Stomach (tissue), 19 donors: ENCODE results near the gene CCT6A. TPM values are rescaled to one million over a fixed set of nuclear protein-coding genes. Genes with fewer than 3 reads are reported as not detected.

Experiments
- DNase-seq, 2 donors: peaks; one replicate each; pipeline versions ENCODE4 v3.0.0 to v3.0.0-alpha.2; 2013 to 2019
- H3K27ac ChIP-seq, 5 donors: fragments of 200-600 bp in 4 of 5; sonication (generic) in 4 of 5; one replicate each; pipeline ENCODE4 v1.5.1; 2013 to 2019; ENCODE audit warnings: mild to moderate bottlenecking in 1 of 5, moderate library complexity in 1 of 5
- H3K27me3 ChIP-seq, 3 donors: fragments of 200-600 bp; sonication (generic); one replicate each; pipeline ENCODE4 v1.5.1; 2017 to 2019; ENCODE audit warnings: mixed run types in 1 of 3
- H3K36me3 ChIP-seq, 4 donors: fragments of 200-600 bp; sonication (generic); 1 replicate in 3 of 4; 2 replicates in 1 of 4; pipeline ENCODE4 v1.5.1; 2016 to 2019
- H3K4me1 ChIP-seq, 4 donors: fragments of 200-600 bp; sonication (generic); one replicate each; pipeline ENCODE4 v1.5.1; 2016 to 2019
- H3K4me3 ChIP-seq, 4 donors: fragments of 200-600 bp; sonication (generic) in 3 of 4; one replicate each; pipeline ENCODE4 v1.5.1; 2016 to 2019; ENCODE audit warnings: mild to moderate bottlenecking in 1 of 4
- H3K9me3 ChIP-seq, 4 donors: fragments of 200-600 bp; sonication (generic); one replicate each; pipeline ENCODE4 v1.5.1; 2016 to 2019
- EP300 ChIP-seq: sonication (generic); formaldehyde crosslinking; IDR thresholded peaks from one replicate; pipeline ENCODE4 v1.6.1; 2017; ENCODE audit warnings: antibody characterized with exemption
- POLR2A ChIP-seq, 4 donors: fragments of 450-650 bp; IDR thresholded peaks; one replicate each; pipeline ENCODE4 v1.6.1; 2016; ENCODE audit warnings: antibody characterized with exemption in 4 of 4, control low read depth in 2 of 4, mild to moderate bottlenecking in 1 of 4, moderate library complexity in 1 of 4
- POLR2AphosphoS5 ChIP-seq, 3 donors: sonication (generic); formaldehyde crosslinking; IDR thresholded peaks; one replicate each; pipeline ENCODE4 v1.6.1; 2016; ENCODE audit warnings: antibody characterized with exemption in 3 of 3
- WGBS, 5 donors: extraction: QIAGEN DNeasy Blood & Tissue Kit in 3 of 5; methylation state at CpG; one replicate each; pipeline versions ENCODE4 v1.1.5 to v1.1.7; 2013 to 2018; 5-methylcytosine and 5-hydroxymethylcytosine counted together
- intact Hi-C: fragments of 100-400 bp; cut with DNase I; formaldehyde crosslinking; loops from one replicate; pipeline ENCODE4 v1.15.1; 2023; ENCODE audit warnings: low total_unique reads
- long read RNA-seq, 10 donors: transcript quantifications; one replicate each; lab custom pipeline, GENCODE V29; 2026
- polyA plus RNA-seq, 3 donors: library from polyadenylated mRNA; stranded (reverse); fragments of 200-250 nt; gene quantifications; one replicate each; pipeline ENCODE4 v1.2.3, GENCODE V29; 2013
- total RNA-seq, 5 donors: library from RNA; depleted of rRNA; stranded (reverse); fragments of >200 nt; gene quantifications; one replicate each; pipeline versions ENCODE4 v1.1.0 to v1.2.3, GENCODE V29; 2014 to 2016
- TF ChIP-seq, protein P1 (sequence below), 7 experiments: fragments of 450-650 bp in 4 of 7; fragments of 200-600 bp in 3 of 7; sonication (generic) in 3 of 7; IDR thresholded peaks; one replicate each; pipeline ENCODE4 v1.5.1; 2016 to 2019; ENCODE audit warnings: antibody characterized with exemption in 7 of 7, control low read depth in 2 of 7, mild to moderate bottlenecking in 1 of 7
- donor health status: healthy with polysubstance abuse.
- donor health status: Bipolar disorder and iron deficiency.
- donor health status: healthy.

CCT6A gene, protein sequence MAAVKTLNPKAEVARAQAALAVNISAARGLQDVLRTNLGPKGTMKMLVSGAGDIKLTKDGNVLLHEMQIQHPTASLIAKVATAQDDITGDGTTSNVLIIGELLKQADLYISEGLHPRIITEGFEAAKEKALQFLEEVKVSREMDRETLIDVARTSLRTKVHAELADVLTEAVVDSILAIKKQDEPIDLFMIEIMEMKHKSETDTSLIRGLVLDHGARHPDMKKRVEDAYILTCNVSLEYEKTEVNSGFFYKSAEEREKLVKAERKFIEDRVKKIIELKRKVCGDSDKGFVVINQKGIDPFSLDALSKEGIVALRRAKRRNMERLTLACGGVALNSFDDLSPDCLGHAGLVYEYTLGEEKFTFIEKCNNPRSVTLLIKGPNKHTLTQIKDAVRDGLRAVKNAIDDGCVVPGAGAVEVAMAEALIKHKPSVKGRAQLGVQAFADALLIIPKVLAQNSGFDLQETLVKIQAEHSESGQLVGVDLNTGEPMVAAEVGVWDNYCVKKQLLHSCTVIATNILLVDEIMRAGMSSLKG
- total RNA-seq (100 to 1,000 TPM in 3 of 5 donors, 10 to 100 TPM in 2; 36.8 to 200 (median 150) TPM), polyA plus RNA-seq (100 to 1,000 TPM in 1 of 3 donors, 10 to 100 TPM in 2; 77.9 to 126 (median 78.4) TPM)
- long read RNA-seq, donor 1, transcript CCT6A-201 (14 exons, 2,719 nt) = major isoform, 8 of 13 reads
- long read RNA-seq, donor 1, partial matches to known transcripts = 0 of 13 reads
- long read RNA-seq, donor 1, other reads (novel, unspliced or antisense) = 0 of 13 reads
- long read RNA-seq, donor 2, transcript CCT6A-201 (14 exons, 2,719 nt) = major isoform, 28 of 39 reads
- long read RNA-seq, donor 2, partial matches to known transcripts = 7 of 39 reads
- long read RNA-seq, donor 2, other reads (novel, unspliced or antisense) = 0 of 39 reads
- long read RNA-seq, donor 3, transcript CCT6A-204 (2 exons, 745 nt) = minor isoform, 7 of 54 reads
- long read RNA-seq, donor 3, transcript CCT6A-201 (14 exons, 2,719 nt) = major isoform, 12 of 54 reads
- long read RNA-seq, donor 3, partial matches to known transcripts = 33 of 54 reads
- long read RNA-seq, donor 3, other reads (novel, unspliced or antisense) = 0 of 54 reads
- long read RNA-seq, donor 4 = 0 reads
- long read RNA-seq, donor 5, transcript CCT6A-201 (14 exons, 2,719 nt) = major isoform, 15 of 59 reads
- long read RNA-seq, donor 5, partial matches to known transcripts = 38 of 59 reads
- long read RNA-seq, donor 5, other reads (novel, unspliced or antisense) = 0 of 59 reads
- long read RNA-seq, donor 6, transcript CCT6A-201 (14 exons, 2,719 nt) = major isoform, 35 of 115 reads
- long read RNA-seq, donor 6, transcript CCT6A-204 (2 exons, 745 nt) = minor isoform, 18 of 115 reads
- long read RNA-seq, donor 6, transcript CCT6A-209 (3 exons, 411 nt) = minor isoform, 5 of 115 reads
- long read RNA-seq, donor 6, partial matches to known transcripts = 57 of 115 reads
- long read RNA-seq, donor 6, other reads (novel, unspliced or antisense) = 0 of 115 reads
- long read RNA-seq, donor 7, transcript CCT6A-201 (14 exons, 2,719 nt) = major isoform, 21 of 100 reads
- long read RNA-seq, donor 7, partial matches to known transcripts = 76 of 100 reads
- long read RNA-seq, donor 7, other reads (novel, unspliced or antisense) = 0 of 100 reads
- long read RNA-seq, donor 8, transcript CCT6A-201 (14 exons, 2,719 nt) = major isoform, 29 of 67 reads
- long read RNA-seq, donor 8, partial matches to known transcripts = 31 of 67 reads
- long read RNA-seq, donor 8, other reads (novel, unspliced or antisense) = 0 of 67 reads
- long read RNA-seq, donor 9, transcript CCT6A-204 (2 exons, 745 nt) = minor isoform, 6 of 78 reads
- long read RNA-seq, donor 9, transcript CCT6A-201 (14 exons, 2,719 nt) = major isoform, 15 of 78 reads
- long read RNA-seq, donor 9, partial matches to known transcripts = 53 of 78 reads
- long read RNA-seq, donor 9, other reads (novel, unspliced or antisense) = 0 of 78 reads
- long read RNA-seq, donor 10, transcript CCT6A-201 (14 exons, 2,719 nt) = major isoform, 16 of 32 reads
- long read RNA-seq, donor 10, partial matches to known transcripts = 13 of 32 reads
- long read RNA-seq, donor 10, other reads (novel, unspliced or antisense) = 0 of 32 reads

DNA sequence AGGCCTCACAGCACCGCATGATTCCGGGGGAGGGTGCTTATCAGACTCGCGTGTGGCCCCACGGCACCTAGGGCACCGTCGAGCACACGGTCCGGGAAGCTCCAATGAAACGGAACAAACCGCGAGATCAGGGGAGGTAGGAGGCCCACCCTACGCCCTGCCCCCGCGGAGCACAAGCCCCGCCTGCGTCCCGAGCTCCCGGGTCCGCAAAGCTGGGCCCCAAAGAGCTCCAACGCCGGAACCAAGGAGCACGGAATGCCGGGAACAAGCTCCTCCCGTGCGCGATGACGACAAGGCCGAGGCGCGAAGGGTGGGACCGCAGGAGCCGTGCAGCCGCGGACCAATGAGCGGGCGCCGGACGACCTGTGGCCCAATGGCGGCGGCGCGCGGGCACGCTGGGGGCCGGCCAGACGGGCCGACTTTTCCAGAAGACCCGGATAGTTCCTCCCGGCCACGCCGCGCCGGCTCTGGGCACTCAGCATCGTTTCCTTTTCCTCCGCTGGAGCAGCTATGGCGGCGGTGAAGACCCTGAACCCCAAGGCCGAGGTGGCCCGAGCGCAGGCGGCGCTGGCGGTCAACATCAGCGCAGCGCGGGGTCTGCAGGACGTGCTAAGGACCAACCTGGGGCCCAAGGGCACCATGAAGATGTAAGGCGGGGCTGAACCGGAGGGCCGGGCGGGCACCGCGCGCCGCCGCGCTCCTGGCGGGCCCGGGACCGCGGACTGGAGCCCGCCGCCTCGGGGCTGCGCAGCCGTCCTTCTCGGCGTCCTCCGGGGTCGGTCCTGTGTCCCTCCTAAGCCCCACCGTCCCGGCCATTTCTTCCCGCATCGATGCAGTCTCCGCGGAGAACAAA is at the start of gene CCT6A, which contains the start of gene PSPH:
Gene CCT6A (plus strand): TSS at position 427 of the 853 bp plus-strand sequence. CDS start 84 bp downstream, at position 511.
Gene PSPH (minus strand): TSS at position 106 of the 853 bp plus-strand sequence. CDS start 30,232 bp downstream, outside the sequence.
- peak within 1 kb of the TSS; percentile 91 to 100 (median 95) for H3K27ac ChIP-seq
- intact Hi-C loops = no loop called here
- peak; percentile 98 to 100 for DNase-seq
- TF ChIP-seq POLR2A (IDR thresholded peaks at IDR 0.05) = peak in 2 of 4 donors; percentile 54 to 62
- peak; percentile 93 to 98 (median 95) for TF ChIP-seq POLR2AphosphoS5 (IDR thresholded peaks at IDR 0.05)
- TF ChIP-seq, protein P1, sequence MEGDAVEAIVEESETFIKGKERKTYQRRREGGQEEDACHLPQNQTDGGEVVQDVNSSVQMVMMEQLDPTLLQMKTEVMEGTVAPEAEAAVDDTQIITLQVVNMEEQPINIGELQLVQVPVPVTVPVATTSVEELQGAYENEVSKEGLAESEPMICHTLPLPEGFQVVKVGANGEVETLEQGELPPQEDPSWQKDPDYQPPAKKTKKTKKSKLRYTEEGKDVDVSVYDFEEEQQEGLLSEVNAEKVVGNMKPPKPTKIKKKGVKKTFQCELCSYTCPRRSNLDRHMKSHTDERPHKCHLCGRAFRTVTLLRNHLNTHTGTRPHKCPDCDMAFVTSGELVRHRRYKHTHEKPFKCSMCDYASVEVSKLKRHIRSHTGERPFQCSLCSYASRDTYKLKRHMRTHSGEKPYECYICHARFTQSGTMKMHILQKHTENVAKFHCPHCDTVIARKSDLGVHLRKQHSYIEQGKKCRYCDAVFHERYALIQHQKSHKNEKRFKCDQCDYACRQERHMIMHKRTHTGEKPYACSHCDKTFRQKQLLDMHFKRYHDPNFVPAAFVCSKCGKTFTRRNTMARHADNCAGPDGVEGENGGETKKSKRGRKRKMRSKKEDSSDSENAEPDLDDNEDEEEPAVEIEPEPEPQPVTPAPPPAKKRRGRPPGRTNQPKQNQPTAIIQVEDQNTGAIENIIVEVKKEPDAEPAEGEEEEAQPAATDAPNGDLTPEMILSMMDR (IDR thresholded peaks at IDR 0.05) = no peak
- H3K4me1 ChIP-seq = peaks cover 36 to 80% (median 56%) of the 10 kb centered on the region in 4 donors
- peak within 1 kb of the TSS; percentile 66 to 85 (median 78) for H3K4me3 ChIP-seq
- 0% methylated on average over 23 to 97 of the region's 97 CpGs for WGBS, 5 donors
- H3K9me3 ChIP-seq = no peaks in the 10 kb centered on the region
- peaks cover 25 to 38% (median 38%) of the 10 kb centered on the region in 4 donors for H3K36me3 ChIP-seq
- no peaks in the 10 kb centered on the region for H3K27me3 ChIP-seq

DNA sequence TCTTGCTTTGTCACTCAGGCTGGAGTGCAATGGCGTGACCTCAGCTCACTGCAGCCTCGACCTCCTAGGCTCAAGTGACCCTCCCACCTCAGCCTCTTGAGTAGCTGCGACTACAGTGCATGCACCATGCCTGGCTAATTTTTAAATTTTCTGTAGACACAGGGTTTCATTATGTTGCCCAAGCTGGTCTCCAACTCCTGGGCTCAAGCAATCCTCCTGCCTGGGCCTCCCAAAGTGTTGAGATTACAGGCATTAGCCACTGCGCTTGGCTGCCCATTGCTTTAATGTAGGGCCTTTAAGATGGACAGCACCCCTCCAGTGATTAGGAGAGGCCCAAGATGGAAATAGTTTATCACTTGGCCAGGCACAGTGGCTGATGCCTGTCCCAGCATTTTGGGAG is 47.8 kb upstream of the CCT6A start:
- H3K36me3 ChIP-seq = peaks cover 0 to 22% (median 17%) of the 10 kb centered on the region in 4 donors
- H3K27ac ChIP-seq = no peak overlapping the region
- H3K9me3 ChIP-seq = no peaks in the 10 kb centered on the region
- H3K4me3 ChIP-seq = no peak overlapping the region
- DNase-seq = no peak
- no peaks in the 10 kb centered on the region for H3K27me3 ChIP-seq
- no peak for TF ChIP-seq POLR2AphosphoS5 (IDR thresholded peaks at IDR 0.05)
- no peak for TF ChIP-seq POLR2A (IDR thresholded peaks at IDR 0.05)
- no peak for TF ChIP-seq EP300
- TF ChIP-seq, protein P1 (IDR thresholded peaks at IDR 0.05) = no peak
- H3K4me1 ChIP-seq = peaks cover 0 to 18% (median 5%) of the 10 kb centered on the region in 4 donors
- intact Hi-C loops = loop anchor here (5.0 kb wide), 1 partner anchor 69 kb away; no protein-coding TSS in a partner anchor
- 84 to 93% (median 88%) methylated on average over 4 of the region's 4 CpGs for WGBS, 5 donors

DNA sequence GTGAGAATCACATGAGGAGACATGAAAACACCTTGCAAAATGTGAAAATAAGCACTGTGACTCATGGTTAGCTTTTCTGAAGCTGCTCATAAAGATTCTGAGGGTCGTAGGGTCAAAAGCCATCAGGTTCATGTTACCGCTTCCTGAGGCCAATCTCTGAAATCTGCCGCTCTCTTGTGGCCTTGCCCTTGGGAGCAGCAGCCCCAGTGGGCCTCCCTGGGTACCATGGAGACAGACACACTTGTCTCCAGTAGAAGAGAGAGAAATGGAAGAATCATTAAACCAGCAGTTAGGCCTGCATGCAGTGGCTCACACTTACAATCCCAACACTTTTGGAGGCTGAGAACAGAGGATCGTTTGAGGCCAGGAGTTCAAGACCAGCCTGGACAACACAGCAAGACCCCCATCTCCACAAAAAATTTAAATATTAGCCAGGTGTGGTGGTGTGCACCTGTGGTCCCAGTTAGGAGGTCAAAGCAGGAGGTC is 44.4 kb upstream of the CCT6A start:
- H3K4me1 ChIP-seq = peaks cover 11 to 23% (median 14%) of the 10 kb centered on the region in 4 donors
- peak in 1 of 2 donors; percentile 36 for DNase-seq
- H3K9me3 ChIP-seq = no peaks in the 10 kb centered on the region
- peaks cover 0 to 17% (median 2%) of the 10 kb centered on the region in 4 donors for H3K36me3 ChIP-seq
- no peak overlapping the region for H3K4me3 ChIP-seq
- TF ChIP-seq, protein P1 (IDR thresholded peaks at IDR 0.05) = no peak
- TF ChIP-seq POLR2A (IDR thresholded peaks at IDR 0.05) = no peak
- TF ChIP-seq POLR2AphosphoS5 (IDR thresholded peaks at IDR 0.05) = no peak
- TF ChIP-seq EP300 = no peak
- WGBS, 5 donors = 74 to 95% (median 88%) methylated on average over 4 of the region's 4 CpGs
- intact Hi-C loops = no loop called here
- H3K27me3 ChIP-seq = no peaks in the 10 kb centered on the region
- H3K27ac ChIP-seq = no peak overlapping the region
